Tibial nerve (tissue), 3 donors: ENCODE data around the gene CKAP5.
"Not testable (repeated sequence)": the region's sequence is repeated elsewhere in the genome, so short reads cannot be mapped to it uniquely, and the experiment has no call there.

Source experiments
- CTCF ChIP-seq, 5 experiments: fragments of 200-600 bp in 3 of 5; fragments of 450-650 bp in 2 of 5; sonication (generic) in 3 of 5; IDR thresholded peaks; one replicate each; pipeline ENCODE4 v1.5.1; 2016 to 2019; ENCODE audit warnings: antibody characterized with exemption in 5 of 5, mild to moderate bottlenecking in 3 of 5, moderate library complexity in 2 of 5
- POLR2A ChIP-seq, 2 donors: fragments of 450-650 bp; IDR thresholded peaks; one replicate each; pipeline ENCODE4 v1.6.1; 2017; ENCODE audit warnings: antibody characterized with exemption in 2 of 2, mild to moderate bottlenecking in 2 of 2, moderate library complexity in 2 of 2

GRCh38 chr11:46717825-46718154 is 128.3 kb downstream of the CKAP5 start:
- TF ChIP-seq CTCF, POLR2A (IDR thresholded peaks at IDR 0.05): not testable (repeated sequence)
